ENCODE measurements around the gene FRZB.

DNA sequence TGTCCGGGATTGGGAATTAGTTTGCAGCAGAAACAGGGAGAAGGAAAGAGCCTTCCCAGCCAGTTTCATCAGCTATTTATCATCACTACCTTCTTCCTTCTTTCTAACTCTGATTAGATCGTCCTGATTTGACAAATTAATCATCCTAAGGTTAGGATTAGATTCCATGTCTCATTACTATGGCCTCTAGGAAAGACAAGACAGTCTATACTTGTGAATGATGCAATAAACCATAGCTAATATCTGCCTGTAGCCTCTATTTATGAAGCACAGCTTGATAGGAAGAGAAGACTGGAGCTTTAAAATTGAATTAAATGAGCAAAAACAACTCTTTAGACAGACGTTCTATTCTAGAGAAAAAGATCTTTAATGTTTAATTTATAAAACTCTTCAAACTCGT lies 25.2 kb upstream of the FRZB start:
- TF ChIP-seq, protein P1, sequence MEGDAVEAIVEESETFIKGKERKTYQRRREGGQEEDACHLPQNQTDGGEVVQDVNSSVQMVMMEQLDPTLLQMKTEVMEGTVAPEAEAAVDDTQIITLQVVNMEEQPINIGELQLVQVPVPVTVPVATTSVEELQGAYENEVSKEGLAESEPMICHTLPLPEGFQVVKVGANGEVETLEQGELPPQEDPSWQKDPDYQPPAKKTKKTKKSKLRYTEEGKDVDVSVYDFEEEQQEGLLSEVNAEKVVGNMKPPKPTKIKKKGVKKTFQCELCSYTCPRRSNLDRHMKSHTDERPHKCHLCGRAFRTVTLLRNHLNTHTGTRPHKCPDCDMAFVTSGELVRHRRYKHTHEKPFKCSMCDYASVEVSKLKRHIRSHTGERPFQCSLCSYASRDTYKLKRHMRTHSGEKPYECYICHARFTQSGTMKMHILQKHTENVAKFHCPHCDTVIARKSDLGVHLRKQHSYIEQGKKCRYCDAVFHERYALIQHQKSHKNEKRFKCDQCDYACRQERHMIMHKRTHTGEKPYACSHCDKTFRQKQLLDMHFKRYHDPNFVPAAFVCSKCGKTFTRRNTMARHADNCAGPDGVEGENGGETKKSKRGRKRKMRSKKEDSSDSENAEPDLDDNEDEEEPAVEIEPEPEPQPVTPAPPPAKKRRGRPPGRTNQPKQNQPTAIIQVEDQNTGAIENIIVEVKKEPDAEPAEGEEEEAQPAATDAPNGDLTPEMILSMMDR (IDR thresholded peaks at IDR 0.05 in 8 of 11, conservative IDR thresholded peaks at IDR 0.05 in 3 of 11), result no peak
- TF ChIP-seq POLR2AphosphoS5 (IDR thresholded peaks at IDR 0.05), result no peak
- no peak for TF ChIP-seq POLR2A (IDR thresholded peaks at IDR 0.05)

Data from spleen (tissue), 7 donors.